GM19467 (cell line): ENCODE measurements around the gene HK1.
A peak's percentile ranks its signal among the peaks of the same experiment; 100 is the strongest.

Experiments
- ATAC-seq: cut with Tn5 transposase; IDR thresholded peaks from one replicate; pipeline ENCODE4 v1.9.1; 2021; ENCODE audit warnings: mild to moderate bottlenecking, moderate library complexity; ENCODE audit not compliant: unreplicated experiment

The HK1 gene

DNA sequence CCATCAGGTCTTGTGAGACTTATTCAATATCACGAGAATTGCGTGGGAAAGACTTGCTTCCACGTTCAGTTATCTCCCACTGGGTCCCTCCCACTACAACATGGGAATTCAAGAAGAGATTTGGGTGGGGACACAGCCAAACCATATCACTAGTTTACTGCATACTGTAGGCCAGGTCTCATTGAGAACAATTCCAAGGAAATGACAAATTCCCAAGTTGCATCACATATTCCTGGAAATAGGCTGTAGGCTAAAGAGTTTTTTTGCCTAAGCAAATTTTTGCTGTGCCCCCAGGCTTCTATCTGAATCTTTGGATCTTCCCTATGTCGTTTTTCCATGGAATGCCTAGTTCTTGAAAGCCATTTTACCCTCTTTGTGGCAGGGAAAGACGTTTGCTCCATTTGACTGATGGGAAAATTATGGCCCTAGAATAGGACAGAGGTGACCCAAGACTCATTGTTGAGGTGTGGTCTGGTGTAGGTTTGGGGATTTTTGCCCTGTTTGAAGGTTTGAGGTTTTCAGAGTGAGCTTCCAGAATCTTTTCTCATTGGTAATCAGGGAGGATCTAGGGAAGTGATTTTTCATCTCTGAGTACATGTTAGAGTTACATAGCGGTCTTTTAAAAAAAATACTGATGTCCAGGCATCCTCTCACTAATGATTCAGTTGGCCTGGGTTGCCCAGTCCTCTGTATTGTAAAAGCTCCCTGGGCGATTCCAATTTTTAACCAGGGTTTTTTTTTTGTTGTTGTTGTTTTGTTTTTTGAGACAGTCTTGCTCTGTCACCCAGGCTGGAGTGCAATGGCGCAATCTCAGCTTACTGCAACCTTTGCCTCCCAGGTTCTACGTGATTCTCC is 94.1 kb downstream of the HK1 start:
- no peak for ATAC-seq

DNA sequence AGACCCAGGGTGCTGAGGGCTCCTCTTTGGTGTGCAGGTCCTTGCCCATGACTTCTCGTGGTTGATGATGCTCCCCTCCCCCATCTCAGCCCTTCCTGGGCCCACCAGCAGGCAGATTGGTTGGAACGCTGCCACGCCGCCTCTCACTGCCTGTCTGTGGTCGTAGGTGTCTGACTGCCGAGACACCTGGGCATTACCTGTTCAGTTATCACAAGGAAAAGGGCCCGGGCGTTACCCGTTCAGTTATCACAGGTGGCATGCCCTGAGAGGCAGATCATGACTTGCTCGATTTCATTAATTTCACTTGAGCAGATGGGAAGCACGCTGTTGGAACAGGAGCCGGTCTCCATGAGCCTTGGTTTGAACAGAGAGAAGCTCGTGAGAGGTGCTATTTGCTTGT is 95.9 kb downstream of the HK1 start:
- no peak for ATAC-seq

DNA sequence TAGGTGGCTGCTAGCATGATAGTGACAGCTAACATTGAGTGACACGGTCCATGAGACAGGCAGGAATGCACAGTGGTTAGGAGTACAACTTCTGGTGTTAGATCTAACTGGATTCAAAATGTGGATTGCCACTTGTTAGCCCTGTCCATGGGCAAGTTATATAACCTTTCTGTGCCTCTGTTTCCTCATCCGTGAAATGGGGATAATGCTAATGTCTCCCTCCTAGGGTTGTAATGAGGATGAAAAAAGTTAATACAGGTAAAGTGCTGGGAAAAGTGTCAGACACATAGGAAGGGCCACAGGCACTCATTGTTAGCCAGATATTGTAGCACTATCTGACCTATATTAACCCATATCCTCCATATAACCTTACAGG is 96.6 kb downstream of the HK1 start:
- no peak for ATAC-seq

DNA sequence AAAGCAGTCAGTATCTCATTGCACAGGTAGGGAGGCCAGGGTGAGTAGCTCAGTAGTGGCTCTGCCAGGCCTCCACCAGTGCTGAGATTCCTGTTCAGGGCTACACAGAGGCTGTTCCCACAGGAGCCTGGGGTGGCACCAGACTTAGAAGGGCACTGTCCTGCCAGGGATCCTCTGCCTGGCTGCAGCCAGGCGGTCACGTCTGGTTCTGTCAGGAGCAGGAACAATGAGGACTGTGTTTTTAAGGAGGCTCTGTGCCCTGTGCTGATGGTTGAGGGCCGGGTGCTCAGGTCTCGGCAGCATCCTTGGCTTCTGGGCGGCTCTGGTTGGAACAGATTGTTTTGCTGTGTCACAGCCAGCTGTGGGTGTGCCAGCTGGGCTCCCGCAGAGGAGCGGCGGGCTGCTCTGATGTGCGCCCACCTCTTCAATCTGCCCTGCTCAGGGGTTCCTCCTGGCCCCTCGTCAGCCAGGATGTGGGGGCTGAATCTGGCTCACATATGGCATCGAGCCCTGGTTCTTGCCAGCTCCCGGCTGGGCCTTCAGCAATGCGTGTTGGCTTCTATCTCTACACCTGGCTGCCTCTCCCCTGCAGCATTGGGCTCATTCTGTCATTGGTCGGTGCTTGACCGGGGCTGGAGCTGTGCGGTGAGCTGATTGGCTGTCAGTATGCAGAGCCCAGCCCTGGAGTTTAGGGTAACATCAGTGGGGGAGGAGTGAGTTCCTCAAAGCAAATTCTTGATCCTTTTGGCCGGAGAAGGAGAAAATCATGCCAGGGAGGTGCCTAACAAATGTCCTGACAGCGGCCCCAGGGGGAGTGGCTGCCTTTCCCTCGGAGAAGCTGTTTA is 97.2 kb downstream of the HK1 start:
- no peak for ATAC-seq

DNA sequence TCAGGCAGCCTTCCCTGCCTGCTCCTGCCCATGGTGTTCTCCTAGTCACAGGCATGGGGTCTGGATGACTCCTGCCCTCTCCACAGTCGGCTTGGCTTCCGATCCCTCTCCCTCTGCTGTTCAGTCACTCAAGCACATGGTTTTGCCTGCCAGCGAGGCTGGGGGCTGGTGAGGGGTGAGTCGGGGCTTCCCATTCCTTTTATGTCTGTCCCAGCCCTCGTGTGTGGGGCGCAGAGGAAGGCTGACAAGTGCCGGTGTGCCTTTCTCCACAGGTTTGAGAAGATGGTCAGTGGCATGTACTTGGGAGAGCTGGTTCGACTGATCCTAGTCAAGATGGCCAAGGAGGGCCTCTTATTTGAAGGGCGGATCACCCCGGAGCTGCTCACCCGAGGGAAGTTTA is 98.4 kb downstream of the HK1 start:
- ATAC-seq, result no peak

DNA sequence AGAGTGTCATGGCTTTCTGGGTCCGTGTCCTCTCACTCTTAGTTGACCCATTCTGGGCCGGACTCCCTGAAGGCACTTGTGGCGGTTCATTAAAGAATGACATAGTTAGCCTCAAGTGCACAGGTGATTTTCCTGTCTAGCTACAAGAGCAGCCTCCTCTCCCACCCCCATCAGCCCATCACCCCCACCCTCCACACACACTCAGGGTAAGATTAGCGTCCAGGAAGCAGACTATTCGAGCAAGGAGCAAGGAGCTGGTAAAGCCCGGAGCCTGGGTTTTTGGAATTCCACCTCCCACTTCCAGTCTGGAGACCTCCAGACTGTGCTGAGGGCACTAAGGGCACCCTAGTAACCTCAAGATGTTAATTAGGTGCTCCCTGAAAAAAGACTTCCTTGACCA is 98.9 kb downstream of the HK1 start:
- ATAC-seq, result no peak

DNA sequence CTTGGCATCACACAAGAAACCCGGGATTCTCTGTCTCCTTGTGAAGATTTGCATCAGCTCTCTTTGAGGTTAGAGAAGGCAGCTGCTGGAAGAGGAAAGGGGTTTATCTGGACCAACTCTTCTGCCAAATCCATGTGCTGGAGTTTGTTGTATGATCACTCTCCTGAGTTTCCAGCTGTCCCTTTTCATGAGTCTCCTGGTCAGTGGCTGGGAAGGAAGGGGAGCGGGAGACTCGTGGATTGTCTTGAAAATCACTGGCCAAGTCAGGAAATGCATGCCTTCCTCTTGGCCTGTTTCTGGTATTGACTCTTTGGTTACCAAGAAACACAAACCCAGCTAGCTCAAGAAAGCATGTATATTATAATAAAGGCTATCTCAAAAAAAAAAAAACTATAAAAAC is 99.6 kb downstream of the HK1 start:
- ATAC-seq, result no peak

DNA sequence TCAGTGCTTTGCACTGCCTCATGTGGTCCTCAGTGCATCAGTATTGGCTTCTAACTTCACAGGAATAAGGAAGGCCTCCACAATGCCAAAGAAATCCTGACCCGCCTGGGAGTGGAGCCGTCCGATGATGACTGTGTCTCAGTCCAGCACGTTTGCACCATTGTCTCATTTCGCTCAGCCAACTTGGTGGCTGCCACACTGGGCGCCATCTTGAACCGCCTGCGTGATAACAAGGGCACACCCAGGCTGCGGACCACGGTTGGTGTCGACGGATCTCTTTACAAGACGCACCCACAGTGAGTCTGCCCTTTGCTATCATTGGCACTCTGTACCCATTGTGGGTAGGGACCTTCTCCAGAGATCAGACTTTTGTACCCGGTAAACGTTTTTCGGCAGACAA is 101.5 kb downstream of the HK1 start:
- ATAC-seq, result no peak

DNA sequence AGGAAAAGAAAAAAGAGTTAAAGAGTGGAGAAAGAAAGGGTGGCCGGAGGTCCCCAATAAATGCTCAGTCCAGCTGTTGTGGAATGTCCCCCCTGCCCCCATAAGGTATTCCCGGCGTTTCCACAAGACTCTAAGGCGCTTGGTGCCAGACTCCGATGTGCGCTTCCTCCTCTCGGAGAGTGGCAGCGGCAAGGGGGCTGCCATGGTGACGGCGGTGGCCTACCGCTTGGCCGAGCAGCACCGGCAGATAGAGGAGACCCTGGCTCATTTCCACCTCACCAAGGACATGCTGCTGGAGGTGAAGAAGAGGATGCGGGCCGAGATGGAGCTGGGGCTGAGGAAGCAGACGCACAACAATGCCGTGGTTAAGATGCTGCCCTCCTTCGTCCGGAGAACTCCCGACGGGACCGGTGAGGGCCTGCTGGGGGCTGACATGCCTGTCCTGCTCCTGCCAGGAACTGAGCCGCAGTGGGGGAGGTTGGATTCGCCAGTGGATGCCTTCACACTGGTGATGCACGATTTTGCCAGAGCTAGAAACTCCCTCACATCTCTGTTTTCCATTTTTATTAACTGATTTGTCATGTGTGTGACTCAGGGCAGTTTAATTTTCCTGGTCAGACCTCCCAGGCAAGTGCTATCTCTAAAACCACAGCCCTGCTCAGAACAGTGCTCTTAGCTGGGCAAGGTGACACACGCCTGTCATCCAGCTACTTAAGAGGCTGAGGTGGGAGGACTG is 104.3 kb downstream of the HK1 start:
- no peak for ATAC-seq

DNA sequence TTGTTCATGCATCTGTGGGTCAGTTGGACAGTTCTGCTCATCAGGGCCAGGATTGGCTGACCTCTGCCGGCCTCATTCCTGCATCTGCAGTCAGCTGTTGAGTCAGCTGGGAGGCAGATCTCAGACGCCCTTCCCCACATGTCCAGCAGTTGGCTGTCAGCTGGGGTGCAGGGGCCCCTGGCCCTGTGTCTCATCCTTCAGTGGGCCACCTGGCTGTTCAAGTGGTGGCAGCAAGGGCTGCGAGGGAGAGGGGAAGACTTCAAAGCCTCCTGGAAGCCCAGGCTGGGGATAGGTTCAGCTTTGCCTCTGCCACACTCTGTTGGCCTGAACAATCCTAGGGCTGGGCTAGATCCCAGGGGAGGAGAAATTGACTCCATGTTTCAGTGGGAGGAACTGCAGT is 105.3 kb downstream of the HK1 start:
- no peak for ATAC-seq

DNA sequence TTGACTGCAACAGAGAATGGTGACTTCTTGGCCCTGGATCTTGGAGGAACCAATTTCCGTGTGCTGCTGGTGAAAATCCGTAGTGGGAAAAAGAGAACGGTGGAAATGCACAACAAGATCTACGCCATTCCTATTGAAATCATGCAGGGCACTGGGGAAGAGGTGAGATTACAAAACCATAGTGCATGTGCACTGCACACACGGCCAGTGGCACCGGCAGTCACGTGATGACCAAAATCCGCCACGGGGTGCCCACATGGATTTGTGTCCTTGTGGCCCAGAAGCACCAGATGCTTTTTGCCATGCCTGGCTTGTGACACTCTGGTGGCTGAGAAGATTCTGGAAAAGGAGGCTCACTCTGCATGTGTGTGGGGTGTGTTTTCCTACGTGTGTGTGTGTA is 106.0 kb downstream of the HK1 start:
- no peak for ATAC-seq

DNA sequence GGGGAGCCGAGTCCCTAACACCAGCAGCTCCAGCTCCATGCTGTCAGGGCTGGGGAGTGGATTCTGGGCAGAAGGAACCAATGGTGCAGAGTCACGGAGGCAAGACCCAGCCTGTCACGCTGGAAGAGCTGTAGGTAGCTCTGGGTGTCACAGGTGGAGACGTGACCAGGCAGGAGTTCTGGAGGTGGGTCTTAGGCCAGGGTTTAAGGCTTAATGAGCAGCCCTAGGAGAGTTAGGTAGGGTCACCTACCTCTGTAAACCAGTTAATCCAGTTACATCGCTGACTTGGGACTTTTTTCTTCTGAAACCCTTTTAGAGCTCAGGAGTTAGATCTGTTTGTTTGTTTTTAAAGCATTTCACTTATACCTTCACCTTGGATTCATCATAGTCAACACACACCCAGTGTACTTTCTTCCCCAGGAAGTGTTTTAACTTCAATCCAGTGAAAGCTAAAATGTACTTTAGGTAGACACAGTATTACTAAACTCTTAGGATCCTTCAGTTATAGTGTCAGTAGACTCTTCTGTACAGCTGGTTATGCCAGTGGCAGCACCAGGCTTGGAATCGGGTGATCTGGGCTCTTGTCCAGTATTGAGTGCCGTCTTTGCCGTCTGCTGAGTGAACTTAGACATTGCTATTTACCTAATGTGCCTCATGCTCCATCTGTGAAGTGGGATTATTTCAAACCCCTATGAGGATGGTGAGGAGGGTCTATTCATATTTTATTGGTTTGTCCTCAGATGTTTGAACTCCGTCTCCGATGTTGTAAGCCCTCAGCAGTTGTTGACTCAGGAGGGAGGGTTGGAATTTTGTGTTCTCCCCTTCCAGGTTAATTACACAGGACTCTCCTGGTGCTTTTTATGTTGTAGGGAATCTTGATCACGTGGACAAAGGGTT is 107.4 kb downstream of the HK1 start:
- ATAC-seq, result no peak

DNA sequence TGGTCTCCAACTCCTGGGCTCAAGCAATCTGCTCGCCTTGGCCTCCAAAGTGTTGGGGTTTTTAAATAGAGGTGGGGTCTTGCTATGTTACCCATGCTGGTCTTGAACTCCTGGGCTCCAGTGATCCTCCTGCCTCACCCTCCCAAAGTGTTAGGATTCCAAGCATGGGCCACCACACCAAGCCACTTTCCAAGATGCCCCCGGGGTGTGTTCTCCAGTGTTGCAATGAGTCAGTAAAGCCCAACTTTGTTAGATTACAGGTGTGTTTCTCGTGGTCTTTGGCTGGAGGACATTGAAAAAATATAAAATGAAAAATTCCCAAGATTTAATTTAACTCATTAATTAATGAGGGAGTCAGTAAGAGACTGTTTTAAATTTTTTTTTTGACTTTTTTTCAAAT is 109.2 kb downstream of the HK1 start:
- no peak for ATAC-seq

DNA sequence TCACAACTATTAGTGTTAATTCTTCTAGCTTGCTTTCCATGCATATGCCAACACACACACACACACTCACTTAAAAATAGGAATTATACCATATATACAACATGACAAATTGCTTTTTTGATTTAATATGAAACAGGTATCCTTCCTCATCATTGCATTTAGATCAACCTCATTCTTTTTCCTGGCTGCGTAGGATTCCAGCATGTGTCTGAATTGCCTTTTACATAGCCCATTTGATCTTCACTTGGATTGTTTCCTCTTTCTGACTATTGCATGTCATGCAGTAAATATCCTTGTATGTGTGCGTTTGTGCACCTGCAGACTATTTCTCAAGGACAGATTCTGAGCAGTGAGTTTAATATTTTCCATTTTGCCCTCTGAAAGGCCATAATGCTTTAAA is 110.2 kb downstream of the HK1 start:
- no peak for ATAC-seq

DNA sequence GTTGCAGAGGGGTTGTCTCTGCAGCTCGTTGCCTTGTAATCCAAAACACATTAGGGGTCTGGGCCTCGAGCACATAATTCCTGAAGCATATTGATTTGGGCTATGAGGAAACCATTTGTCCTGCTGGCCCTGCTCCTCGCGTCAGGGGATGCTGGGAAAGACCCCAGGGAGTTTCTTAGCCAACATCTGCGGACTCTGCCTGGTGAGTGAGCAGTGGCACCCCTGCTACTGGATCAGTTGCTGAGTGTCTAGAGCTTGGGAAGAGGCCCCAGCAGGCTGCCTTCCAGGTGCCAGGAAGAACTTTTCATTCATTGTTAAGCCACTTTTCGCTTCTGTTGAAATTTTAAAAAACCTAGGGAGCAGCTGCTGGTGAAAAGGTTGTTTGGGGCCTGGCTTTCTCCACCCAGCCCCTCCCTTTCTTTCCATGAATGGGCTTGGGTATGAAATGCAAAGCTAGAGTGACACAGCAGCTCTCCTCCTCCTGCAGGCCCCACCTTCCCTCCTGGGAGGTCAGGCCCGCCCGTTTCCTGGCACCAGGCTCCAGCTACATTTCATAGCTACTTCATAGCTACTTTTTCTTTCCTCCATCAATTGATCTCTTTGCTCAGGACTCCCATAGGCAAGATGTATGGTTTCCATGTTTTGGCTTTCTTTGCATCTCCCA is 111.7 kb downstream of the HK1 start:
- ATAC-seq, result no peak

DNA sequence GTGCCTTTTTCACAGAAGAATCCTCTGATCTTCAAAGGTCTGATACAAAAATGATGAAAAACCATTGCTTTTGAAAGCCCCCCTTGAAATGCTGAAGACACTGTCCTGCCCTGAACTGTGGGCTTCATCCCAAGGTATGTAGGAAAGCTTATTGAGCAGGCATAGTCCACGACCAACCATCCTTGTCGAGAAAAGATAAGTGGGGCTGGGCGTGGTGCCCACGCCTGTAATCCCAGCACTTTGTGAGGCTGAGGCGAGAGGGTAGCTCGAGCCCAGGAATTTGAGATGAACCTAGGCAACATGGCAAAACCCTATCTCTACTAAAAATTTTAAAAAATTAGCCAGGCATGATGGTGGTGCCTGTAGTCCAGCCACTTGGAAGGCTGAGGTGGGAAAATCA is 112.9 kb downstream of the HK1 start:
- ATAC-seq, result no peak

DNA sequence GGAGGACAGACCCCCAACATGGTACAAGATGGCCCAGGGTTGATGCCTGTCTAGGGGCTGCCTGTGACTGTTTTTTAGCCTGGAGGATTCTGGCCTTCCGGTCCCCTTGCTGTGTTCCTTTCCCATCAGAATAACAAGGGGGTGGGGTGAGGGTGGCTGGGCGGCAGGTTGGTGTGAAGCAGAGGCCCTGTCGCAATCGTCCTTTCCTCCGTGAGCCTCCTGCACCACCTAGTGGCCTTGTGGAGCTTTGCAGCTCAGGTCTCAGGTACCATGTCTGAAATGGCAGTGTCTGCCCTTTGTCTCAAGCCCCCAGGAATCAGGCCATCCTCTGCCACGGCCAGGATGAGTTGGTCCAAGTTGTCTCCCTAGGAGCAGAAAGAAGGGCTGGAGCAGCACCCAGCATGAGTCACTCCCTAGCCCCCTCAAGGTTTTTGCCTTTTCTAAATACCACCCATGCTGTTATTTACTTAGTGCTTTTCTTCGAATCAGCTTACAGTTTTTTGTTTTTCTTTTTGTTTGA is 114.2 kb downstream of the HK1 start:
- peak; percentile 70 for ATAC-seq

DNA sequence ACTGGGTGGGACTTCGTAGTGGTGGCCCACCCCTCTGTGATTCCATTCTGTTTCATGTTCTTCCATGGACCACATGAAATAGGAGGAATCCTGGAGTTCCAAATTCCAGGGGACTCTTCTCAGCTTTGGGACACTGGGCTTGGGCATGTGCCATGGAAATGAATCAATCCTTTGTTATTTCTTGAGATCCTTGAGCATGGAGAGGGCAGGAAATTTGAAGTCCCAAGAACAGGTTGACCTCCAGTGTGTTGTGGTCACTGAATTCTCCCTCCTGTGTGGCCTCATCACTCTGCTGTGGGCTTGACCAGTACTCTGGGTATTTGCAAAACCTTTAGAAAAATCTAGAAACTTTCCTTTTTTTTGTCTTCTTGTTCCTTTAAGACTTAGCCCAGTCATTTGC is 115.7 kb downstream of the HK1 start:
- no peak for ATAC-seq

DNA sequence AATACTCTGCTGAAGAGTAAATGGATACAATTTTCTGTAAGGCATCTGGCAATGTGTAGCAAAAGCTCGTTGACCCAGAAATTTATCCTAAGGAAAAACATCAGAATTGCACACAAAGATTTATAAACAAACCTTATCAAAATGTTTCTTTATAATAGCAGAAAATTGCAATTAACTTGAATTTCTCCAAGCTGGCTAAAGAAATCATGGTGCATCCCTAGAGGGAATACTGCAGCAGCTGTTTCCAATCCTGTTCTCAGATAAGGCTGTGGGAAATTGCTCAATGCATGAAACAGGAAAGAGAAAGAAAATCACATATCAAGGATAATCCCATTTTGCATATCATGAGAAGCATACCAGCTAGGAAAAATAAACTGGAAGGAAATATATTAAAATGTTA is 119.7 kb downstream of the HK1 start:
- ATAC-seq, result no peak

DNA sequence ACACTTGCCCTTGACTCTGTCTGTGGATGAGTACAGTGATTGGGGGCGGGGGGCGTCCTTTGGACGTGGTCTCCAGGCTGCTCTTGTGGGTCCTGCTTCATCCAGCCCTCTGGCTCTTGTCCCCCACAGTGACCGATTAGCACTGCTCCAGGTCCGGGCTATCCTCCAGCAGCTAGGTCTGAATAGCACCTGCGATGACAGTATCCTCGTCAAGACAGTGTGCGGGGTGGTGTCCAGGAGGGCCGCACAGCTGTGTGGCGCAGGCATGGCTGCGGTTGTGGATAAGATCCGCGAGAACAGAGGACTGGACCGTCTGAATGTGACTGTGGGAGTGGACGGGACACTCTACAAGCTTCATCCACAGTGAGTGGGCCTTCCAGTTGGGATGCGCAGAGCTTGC is 120.2 kb downstream of the HK1 start:
- ATAC-seq, result no peak
